K562 (cell line): ENCODE measurements around the gene SKIL. TPM values are rescaled to one million over a fixed set of nuclear protein-coding genes. Genes with fewer than 3 reads are reported as not detected.
A peak's percentile ranks its signal among the peaks of the same experiment; 100 is the strongest.

Source experiments
- ATAC-seq: fragments of 200-7000 bp; cut with Tn5 transposase; 3 replicates; pipeline ENCODE4 v1.9.1; 2020; ENCODE audit warnings: moderate library complexity
- BruUV-seq: library from RNA; stranded (reverse); fragments of 400-500 nt; replicated peaks from 2 replicates; lab custom pipeline; 2021; lab: Mats Ljungman, UMichigan
- CTCF ChIA-PET: fragments of 300-600 bp; formaldehyde crosslinking; extraction: SDS; loops from one replicate; lab custom pipeline; 2021; ENCODE audit warnings: low intra/inter-chr PET ratio; lab: Yijun Ruan, JAX
- POLR2A ChIA-PET: fragments of 300-600, 350-650 bp; sonication (Branson Sonifier 250); formaldehyde crosslinking; extraction: SDS; loops from one replicate; lab custom pipeline; 2021; ENCODE audit warnings: antibody characterized with exemption, inconsistent platforms; lab: Yijun Ruan, JAX
- DNase-seq, 4 experiments: peaks; one replicate each; pipeline versions ENCODE4 v3.0.0 to v3.0.0-alpha.2; 2011 to 2018; ENCODE audit warnings: low spot score in 3 of 4, mixed read lengths in 3 of 4; ENCODE audit errors: extremely low read depth in 1 of 4
- FAIRE-seq: peaks from 2 replicates; lab custom pipeline; 2011; peaks lifted over from hg19 to GRCh38; lab: Jason Lieb, UNC
- H2AFZ ChIP-seq: 2 replicates; pipeline ENCODE4 v1.6.0; 2011; ENCODE audit warnings: low read depth, low read length, control low read depth, inconsistent platforms
- H3K27ac ChIP-seq: fragments of 200-600 bp; 3 replicates; pipeline ENCODE4 v1.8.0; 2011; ENCODE audit warnings: low read depth, mild to moderate bottlenecking, control low read depth, inconsistent platforms, low read length, moderate library complexity, mixed read lengths; ENCODE audit errors: extremely low read depth
- H3K27me3 ChIP-seq, 2 experiments: fragments of 300-600 bp in 1 of 2; 2 replicates in 1 of 2; 3 replicates in 1 of 2; pipeline versions ENCODE4 v1.6.0 to v1.8.0; 2011; ENCODE audit warnings: inconsistent platforms in 2 of 2, low read length in 2 of 2, mild to moderate bottlenecking in 1 of 2, mixed read lengths in 1 of 2, moderate library complexity in 1 of 2; ENCODE audit not compliant: control insufficient read depth in 2 of 2, insufficient read depth in 2 of 2
- H3K36me3 ChIP-seq: fragments of 300-600 bp; 3 replicates; pipeline ENCODE4 v1.8.0; 2011; ENCODE audit warnings: mild to moderate bottlenecking, low read length, inconsistent platforms; ENCODE audit not compliant: control insufficient read depth, insufficient read depth
- H3K4me1 ChIP-seq, 2 experiments: fragments of 200-600 bp in 1 of 2; replicated peaks in 1 of 2; 2 replicates in 1 of 2; 3 replicates in 1 of 2; pipeline versions ENCODE4 v1.5.1 to v1.8.0; 2011; ENCODE audit warnings: inconsistent platforms in 2 of 2, low read length in 2 of 2, mild to moderate bottlenecking in 1 of 2, mixed read lengths in 1 of 2, moderate library complexity in 1 of 2; ENCODE audit not compliant: control insufficient read depth in 2 of 2, insufficient read depth in 2 of 2
- H3K4me2 ChIP-seq: 2 replicates; pipeline ENCODE4 v1.6.1; 2011; ENCODE audit warnings: low read length, control low read depth, inconsistent platforms, mixed read lengths; ENCODE audit not compliant: insufficient read depth
- H3K4me3 ChIP-seq: fragments of 200-600 bp; sonication (generic), shearing (Covaris generic); 2 replicates; pipeline ENCODE4 v1.5.1; 2016; ENCODE audit warnings: control low read depth, inconsistent platforms
- H3K79me2 ChIP-seq: fragments of 200-600 bp; 3 replicates; pipeline ENCODE4 v1.8.0; 2011; ENCODE audit warnings: low read length, inconsistent platforms; ENCODE audit not compliant: control insufficient read depth, insufficient read depth
- H3K9ac ChIP-seq, 2 experiments: 2 replicates each; pipeline versions ENCODE4 v1.6.0 to v1.6.1; 2011; ENCODE audit warnings: low read depth in 2 of 2, low read length in 2 of 2, control low read depth in 1 of 2, inconsistent platforms in 1 of 2, mild to moderate bottlenecking in 1 of 2, mixed read lengths in 1 of 2; ENCODE audit not compliant: insufficient read depth in 1 of 2
- H3K9me1 ChIP-seq: one replicate; pipeline ENCODE4 v1.6.0; 2011; ENCODE audit warnings: inconsistent platforms, mild to moderate bottlenecking, low read length, moderate library complexity; ENCODE audit not compliant: control insufficient read depth, insufficient read depth
- H3K9me3 ChIP-seq: replicated peaks from 2 replicates; pipeline ENCODE4 v1.5.1; 2011; ENCODE audit warnings: low read depth, low read length, inconsistent platforms; ENCODE audit not compliant: control insufficient read depth, insufficient read depth
- H4K20me1 ChIP-seq: replicated peaks from 2 replicates; pipeline ENCODE4 v1.6.1; 2011; ENCODE audit warnings: low read length, inconsistent platforms, mixed read lengths; ENCODE audit not compliant: control insufficient read depth, insufficient read depth
- ATF1 ChIP-seq, 2 experiments: fragments of 450-650 bp in 1 of 2; IDR thresholded peaks; 2 replicates each; pipeline ENCODE4 v1.6.1; 2016; ENCODE audit warnings: missing compliant biosample characterization in 1 of 2, missing genetic modification characterization in 1 of 2
- ELF1 ChIP-seq: fragments of 200-800 bp; sonication (Bioruptor generic); IDR thresholded peaks from 2 replicates; pipeline ENCODE4 v1.6.1; 2016; ENCODE audit warnings: missing genetic modification characterization, missing compliant biosample characterization
- FOXK2 ChIP-seq, 2 experiments: fragments of 450-650 bp; IDR thresholded peaks in 1 of 2; conservative IDR thresholded peaks in 1 of 2; 2 replicates each; pipeline ENCODE4 v1.6.1; 2016; ENCODE audit warnings: low read depth in 2 of 2, mild to moderate bottlenecking in 1 of 2
- MECOM ChIP-seq: fragments of 250-450 bp; sonication (Bioruptor Pico); IDR thresholded peaks from 2 replicates; pipeline ENCODE4 v1.8.0; 2022; ENCODE audit warnings: inconsistent platforms
- MYC ChIP-seq, 2 experiments: fragments of 250-450 bp in 1 of 2; sonication (Bioruptor Pico) in 1 of 2; IDR thresholded peaks; 2 replicates each; pipeline versions ENCODE4 v1.5.1 to v1.6.1; 2012 to 2021; ENCODE audit warnings: low read depth in 2 of 2, borderline replicate concordance in 1 of 2, improper control_type of control experiment in 1 of 2, low read length in 1 of 2, mild to moderate bottlenecking in 1 of 2, moderate library complexity in 1 of 2
- SRF ChIP-seq, 2 experiments: fragments of 250-450, 450-650 bp in 1 of 2; sonication (Bioruptor Pico) in 1 of 2; sonication (generic) in 1 of 2; formaldehyde crosslinking; IDR thresholded peaks; 2 replicates each; pipeline versions ENCODE4 v1.5.0 to v1.5.1; 2020 to 2022; ENCODE audit warnings: mild to moderate bottlenecking in 1 of 2, missing genetic modification reagents in 1 of 2
- ZBTB11 ChIP-seq, 3 experiments: fragments of 200-800 bp in 1 of 3; fragments of 250-450 bp in 1 of 3; fragments of 450-650 bp in 1 of 3; sonication (Bioruptor Pico) in 1 of 3; sonication (Bioruptor generic) in 1 of 3; formaldehyde crosslinking in 1 of 3; IDR thresholded peaks; 2 replicates each; pipeline versions ENCODE4 v1.6.1 to v1.8.0; 2016 to 2022; ENCODE audit warnings: mild to moderate bottlenecking in 2 of 3, missing genetic modification characterization in 2 of 3, missing compliant biosample characterization in 1 of 3, moderate library complexity in 1 of 3
- ZMIZ1 ChIP-seq, 2 experiments: fragments of 150-350 bp in 1 of 2; IDR thresholded peaks; 2 replicates each; pipeline ENCODE4 v1.6.1; 2012 to 2016; ENCODE audit warnings: low read depth in 2 of 2, low read length in 2 of 2, mild to moderate bottlenecking in 1 of 2, moderate library complexity in 1 of 2
- ZNF165 ChIP-seq: fragments of 250-450 bp; sonication (Bioruptor Pico); IDR thresholded peaks from 2 replicates; pipeline ENCODE4 v1.4.0; 2020; ENCODE audit warnings: borderline replicate concordance
- WGBS: fragments of 100-300 bp; shearing (Covaris generic); methylation state at CpG from one replicate; pipeline ENCODE4 v1.1.6; 2016; ENCODE audit warnings: low coverage, mixed read lengths; ENCODE audit not compliant: insufficient coverage; ENCODE audit errors: missing lambda C conversion rate; 5-methylcytosine and 5-hydroxymethylcytosine counted together
- in situ Hi-C: fragments of 300-500 bp; cut with MboI; formaldehyde crosslinking; loops from 4 replicates; pipeline ENCODE4 v1.15.0; 2018; ENCODE audit warnings: inconsistent platforms, mixed read lengths
- intact Hi-C: fragments of 100-400 bp; cut with micrococcal nuclease; formaldehyde crosslinking; loops from 2 replicates; pipeline ENCODE4 v1.14.2; 2022
- polyA plus RNA-seq, 8 experiments: library from polyadenylated mRNA; depleted of rRNA in 4 of 8; stranded (reverse) in 5 of 8; unstranded in 3 of 8; fragments of >200 nt; fragmentation: Nextera tagmentation in 2 of 8; fragmentation: Illumina TruSeq in 1 of 8; extraction: Ambion mirVana in 2 of 8; extraction: Trizol in 1 of 8; gene quantifications; 2 replicates each; pipeline versions ENCODE4 v1.2.1 to v1.2.3, GENCODE V29; 2011 to 2014; ENCODE audit warnings: inconsistent platforms in 1 of 8, missing spikeins in 1 of 8
- total RNA-seq, 7 experiments: library from RNA; depleted of rRNA in 6 of 7; stranded (reverse); fragments of >200 nt in 6 of 7; fragmentation: Illumina TruSeq in 2 of 7; extraction: Trizol in 2 of 7; gene quantifications; 2 replicates each; pipeline versions ENCODE4 v1.2.1 to v1.2.3, GENCODE V29; 2011 to 2021; ENCODE audit warnings: low replicate concordance in 1 of 7

SKIL gene
- total and polyA plus RNA-seq, 9 of the 15 experiments (the other 6 are each of a cell fraction or from before 2014, with no cell fraction given): 4.3 to 19.1 (median 9.7) TPM

- Histone ChIP-seq H3K36me3 (no peaks in the 10 kb centered on the region), H3K9me1 (no peaks in the 10 kb centered on the region), H2AFZ (peak overlapping the region; percentile 97), H3K4me1 (peaks cover 7 to 15% of the 10 kb centered on the region in 2 experiments; a peak in 4 of 5 replicates), H4K20me1 (no peaks in the 10 kb centered on the region), H3K27me3 (no peaks in the 10 kb centered on the region), H3K79me2 (no peaks in the 10 kb centered on the region)
- FAIRE-seq (peak; percentile 82), DNase-seq (peak; percentile 22 to 66 (median 42))
- intact Hi-C loops (loop anchor here (5.0 kb wide), 1 partner anchor 72 kb away; no protein-coding TSS in a partner anchor), in situ Hi-C loops (loop anchor here (10.0 kb wide), 1 partner anchor 269 kb away; no protein-coding TSS in a partner anchor)
- WGBS: 23% methylated on average over 11 of the region's 11 CpGs
- TF ChIP-seq MYC (IDR thresholded peaks at IDR 0.05; ENCODE audit: low read depth, low read length): no peak
- no peak for TF ChIP-seq MYC (CRISPR knock-in tag; IDR thresholded peaks at IDR 0.05; ENCODE audit: borderline replicate concordance, low read depth)
- no peak for TF ChIP-seq ZNF165 (CRISPR knock-in tag)
- TF ChIP-seq SRF (CRISPR knock-in tag; IDR thresholded peaks at IDR 0.05): peak in 1 of 2 experiments; percentile 68; a peak in 1 of 4 replicates
- TF ChIP-seq FOXK2 (conservative IDR thresholded peaks at IDR 0.05 in 1 of 2, IDR thresholded peaks at IDR 0.05 in 1 of 2; ENCODE audit: low read depth in 2 of 2): 0 out of 4 replicates have a peak, but pooled peaks have one; percentile 18 to 27
- TF ChIP-seq ATF1 (CRISPR knock-in tag; IDR thresholded peaks at IDR 0.05): no peak
- TF ChIP-seq ATF1 (tag; IDR thresholded peaks at IDR 0.05): 0 out of 2 replicates have a peak, but pooled peaks have one; percentile 10
- TF ChIP-seq ZBTB11 (CRISPR knock-in tag; IDR thresholded peaks at IDR 0.05): 0 out of 6 replicates have a peak, but pooled peaks of 1 of the 3 experiments have one; percentile 32
- 0 out of 2 replicates have a peak, but pooled peaks have one; percentile 3 for TF ChIP-seq MECOM
- TF ChIP-seq ELF1: 0 out of 2 replicates have a peak, but pooled peaks have one; percentile 25
- no peak for TF ChIP-seq ZMIZ1 (IDR thresholded peaks at IDR 0.05; ENCODE audit: low read depth in 2 of 2, low read length in 2 of 2)
- TF ChIP-seq, all 486 proteins: peak for 6
- Histone ChIP-seq H3K9me3 (no peaks in the 10 kb centered on the region), H3K9ac (peak overlapping the region; percentile 29 to 82; a peak in 1 of 4 replicates), H3K27ac (peak overlapping the region; percentile 40; the same call in 2 of the 3 replicates), H3K4me2 (peak overlapping the region; percentile 49), H3K4me3 (no peak overlapping the region)
- BruUV-seq: no TSS peak
- POLR2A ChIA-PET: interaction anchor here (0.6 to 0.8 kb wide), 2 partner anchors 13 to 428 kb away, joined by 3 to 5 read pairs; no protein-coding TSS in a partner anchor
- ATAC-seq: peak; percentile 93
- CTCF ChIA-PET: no interaction called here
Observed at GRCh38 chr3:170425491-170426239, 68.2 kb downstream of the SKIL start.
